ENCODE data around the gene CMC4. TPM values are rescaled to one million over a fixed set of nuclear protein-coding genes. Genes with fewer than 3 reads are reported as not detected.

The CMC4 gene
- total RNA-seq, 1 donor, result 15.3 TPM

DNA sequence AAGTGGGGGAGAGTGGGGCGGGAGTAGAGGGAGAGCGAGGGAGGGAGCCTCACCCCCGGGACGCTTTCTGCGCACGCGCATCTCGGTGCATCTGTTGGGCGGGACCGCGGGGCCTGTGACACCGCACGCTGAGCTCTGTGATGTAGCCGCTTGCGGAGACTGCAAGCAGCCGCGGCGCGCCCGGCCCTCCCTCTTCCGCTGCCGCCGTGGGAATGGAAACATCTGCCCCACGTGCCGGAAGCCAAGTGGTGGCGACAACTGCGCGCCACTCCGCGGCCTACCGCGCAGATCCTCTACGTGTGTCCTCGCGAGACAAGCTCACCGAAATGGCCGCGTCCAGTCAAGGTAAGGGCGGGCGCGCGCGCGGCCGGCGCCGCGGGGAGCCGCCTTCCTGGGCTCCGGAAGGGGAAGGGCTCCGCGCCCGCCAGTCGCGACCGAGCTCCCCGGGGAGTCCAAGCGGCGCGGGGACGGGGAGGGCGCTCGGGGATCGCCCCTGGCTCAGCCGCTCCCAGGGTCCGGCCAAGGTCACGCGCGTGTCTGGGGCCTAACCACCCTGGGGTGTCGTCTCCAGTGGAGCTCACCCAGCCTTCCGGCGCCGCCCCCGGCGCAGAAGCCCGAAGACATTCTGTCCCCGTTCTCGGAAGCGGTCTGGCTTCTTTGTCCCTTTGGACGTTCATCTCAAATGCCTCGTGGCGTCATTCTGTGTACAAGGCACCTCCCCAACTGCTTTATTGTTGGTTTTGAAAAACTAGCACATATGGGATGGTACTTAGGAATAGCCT is 44.0 kb downstream of the CMC4 start, which contains the start of gene FUNDC2:
Gene FUNDC2 (plus strand): TSS at position 118 of the 782 bp plus-strand sequence. CDS start 95 bp downstream, at position 213.
- H3K4me3 ChIP-seq (ENCODE audit: low read depth, low read length), result peak within 1 kb of the TSS; percentile 67
- TF ChIP-seq, protein P1, sequence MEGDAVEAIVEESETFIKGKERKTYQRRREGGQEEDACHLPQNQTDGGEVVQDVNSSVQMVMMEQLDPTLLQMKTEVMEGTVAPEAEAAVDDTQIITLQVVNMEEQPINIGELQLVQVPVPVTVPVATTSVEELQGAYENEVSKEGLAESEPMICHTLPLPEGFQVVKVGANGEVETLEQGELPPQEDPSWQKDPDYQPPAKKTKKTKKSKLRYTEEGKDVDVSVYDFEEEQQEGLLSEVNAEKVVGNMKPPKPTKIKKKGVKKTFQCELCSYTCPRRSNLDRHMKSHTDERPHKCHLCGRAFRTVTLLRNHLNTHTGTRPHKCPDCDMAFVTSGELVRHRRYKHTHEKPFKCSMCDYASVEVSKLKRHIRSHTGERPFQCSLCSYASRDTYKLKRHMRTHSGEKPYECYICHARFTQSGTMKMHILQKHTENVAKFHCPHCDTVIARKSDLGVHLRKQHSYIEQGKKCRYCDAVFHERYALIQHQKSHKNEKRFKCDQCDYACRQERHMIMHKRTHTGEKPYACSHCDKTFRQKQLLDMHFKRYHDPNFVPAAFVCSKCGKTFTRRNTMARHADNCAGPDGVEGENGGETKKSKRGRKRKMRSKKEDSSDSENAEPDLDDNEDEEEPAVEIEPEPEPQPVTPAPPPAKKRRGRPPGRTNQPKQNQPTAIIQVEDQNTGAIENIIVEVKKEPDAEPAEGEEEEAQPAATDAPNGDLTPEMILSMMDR (IDR thresholded peaks at IDR 0.05; ENCODE audit: insufficient read depth, low read length), result no peak
- peak; percentile 89 for DNase-seq (ENCODE audit: low read depth)

DNA sequence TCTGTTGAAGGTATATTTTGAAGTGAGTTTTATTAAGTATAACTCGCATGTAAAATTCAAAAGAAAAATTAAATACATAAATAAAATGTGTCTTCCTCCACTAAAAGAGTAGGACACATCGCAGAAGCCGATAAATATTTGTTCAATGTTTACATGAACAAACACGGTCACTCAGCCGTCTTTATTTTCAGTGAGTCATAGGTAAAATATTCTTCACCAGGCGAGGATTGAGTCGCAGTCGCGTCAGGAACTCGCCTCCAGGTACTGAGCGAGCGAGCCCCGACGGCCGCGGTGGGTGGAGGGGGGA is 44.6 kb downstream of the CMC4 start:
- no peak for DNase-seq (ENCODE audit: low read depth)
- TF ChIP-seq, protein P1 (IDR thresholded peaks at IDR 0.05; ENCODE audit: insufficient read depth, low read length), result no peak
- peak overlapping the region; percentile 67 for H3K4me3 ChIP-seq (ENCODE audit: low read depth, low read length)

- TF ChIP-seq, protein P1 (IDR thresholded peaks at IDR 0.05; ENCODE audit: insufficient read depth, low read length), result no peak
- H3K4me3 ChIP-seq (ENCODE audit: low read depth, low read length), result no peak overlapping the region
- no peak for DNase-seq (ENCODE audit: low read depth)
These were observed 46.8 kb downstream of the CMC4 start for GRCh38 chrX:155023907-155024833.

GRCh38 chrX:155022585-155022984 is 48.4 kb downstream of the CMC4 start, which contains the start of gene F8:
Gene F8, minus strand, starts transcription at chrX:155022723. Its CDS starts 171 bp downstream, at chrX:155022552.
- TF ChIP-seq, protein P1 (IDR thresholded peaks at IDR 0.05; ENCODE audit: insufficient read depth, low read length), result no peak
- DNase-seq (ENCODE audit: low read depth), result no peak
- no peak within 1 kb of the TSS for H3K4me3 ChIP-seq (ENCODE audit: low read depth, low read length)

GRCh38 chrX:155020591-155020990 is 50.3 kb downstream of the CMC4 start:
- TF ChIP-seq, protein P1 (IDR thresholded peaks at IDR 0.05; ENCODE audit: insufficient read depth, low read length), result no peak
- DNase-seq (ENCODE audit: low read depth), result no peak

More at GRCh38 chrX:155020591-155020990, 50.3 kb downstream of the CMC4 start:
- H3K4me3 ChIP-seq (ENCODE audit: low read depth, low read length), result no peak overlapping the region

Other genes with a start within 250 kb of the CMC4 start
- gene SMIM9, start 236.5 kb downstream of the CMC4 start, total RNA-seq (ENCODE audit: low replicate concordance), result not detected in 2 replicates
- 2.6 and 7.1 TPM in 2 replicates for gene F8A1, start 184.8 kb downstream of the CMC4 start, total RNA-seq (ENCODE audit: low replicate concordance)
- gene F8, start 48.4 kb downstream of the CMC4 start, total RNA-seq (ENCODE audit: low replicate concordance), result 6.4 and 7.8 TPM in 2 replicates
- 61.5 and 143 TPM in 2 replicates for gene FUNDC2, start 44.3 kb downstream of the CMC4 start, total RNA-seq (ENCODE audit: low replicate concordance)
- 1.6 TPM in 2 replicates for gene MTCP1, start within 50 bp of the CMC4 start, total RNA-seq (ENCODE audit: low replicate concordance)
- 8.5 and 17.4 TPM in 2 replicates for gene BRCC3, start 372 bp upstream of the CMC4 start, total RNA-seq (ENCODE audit: low replicate concordance)
- gene VBP1, start 145.3 kb upstream of the CMC4 start, total RNA-seq (ENCODE audit: low replicate concordance), result 59.4 and 80.8 TPM in 2 replicates
- 1.6 and 2.7 TPM in 2 replicates for gene RAB39B, start 193.4 kb upstream of the CMC4 start, total RNA-seq (ENCODE audit: low replicate concordance)